Effector CD8-positive, alpha-beta T cell (primary cell): Measurements from ENCODE around the gene KRTAP5-8.
"Not testable (repeated sequence)": the region's sequence is repeated elsewhere in the genome, so short reads cannot be mapped to it uniquely, and the experiment has no call there.

Source experiments
- DNase-seq: peaks from one replicate; lab custom pipeline; 2025; lab: John Stamatoyannopoulos, UW
- total RNA-seq, 4 experiments: gene quantifications; one replicate each; lab custom pipeline; 2026; lab: John Stamatoyannopoulos, UW

KRTAP5-8 gene
- 0 reads per million in 4 experiments for total RNA-seq

- not testable (repeated sequence) for DNase-seq
These were observed at the start of gene KRTAP5-8 for GRCh38 chr11:71537977-71538665. KRTAP5-8 (plus strand) TSS chr11:71538025; CDS start chr11:71538056, 31 bp downstream.

GRCh38 chr11:71488681-71489270, 49.0 kb upstream of the KRTAP5-8 start:
- no peak for DNase-seq

- DNase-seq, result no peak
These were observed 48.3 kb upstream of the KRTAP5-8 start for GRCh38 chr11:71489311-71490043.

- no peak for DNase-seq
These were observed 47.6 kb upstream of the KRTAP5-8 start for GRCh38 chr11:71490044-71490730.

- no peak for DNase-seq
These were observed 47.0 kb upstream of the KRTAP5-8 start for GRCh38 chr11:71490731-71491390.

- DNase-seq, result no peak
These were observed 46.3 kb upstream of the KRTAP5-8 start for GRCh38 chr11:71491531-71491930.

GRCh38 chr11:71491940-71492339, 45.9 kb upstream of the KRTAP5-8 start:
- no peak for DNase-seq

- DNase-seq, result no peak
These were observed 42.3 kb upstream of the KRTAP5-8 start for GRCh38 chr11:71495286-71496230.

GRCh38 chr11:71496421-71496820, 41.4 kb upstream of the KRTAP5-8 start:
- no peak for DNase-seq

GRCh38 chr11:71498091-71498490, 39.7 kb upstream of the KRTAP5-8 start:
- DNase-seq, result no peak

GRCh38 chr11:71499125-71499524, 38.7 kb upstream of the KRTAP5-8 start:
- DNase-seq, result no peak

GRCh38 chr11:71499546-71499945, 38.3 kb upstream of the KRTAP5-8 start:
- DNase-seq, result no peak

- no peak for DNase-seq
These were observed 37.2 kb upstream of the KRTAP5-8 start for GRCh38 chr11:71500601-71501021.

GRCh38 chr11:71501071-71501985, 36.5 kb upstream of the KRTAP5-8 start:
- DNase-seq, result no peak

- DNase-seq, result no peak
These were observed 35.8 kb upstream of the KRTAP5-8 start for GRCh38 chr11:71502026-71502425.

- no peak for DNase-seq
These were observed 34.9 kb upstream of the KRTAP5-8 start for GRCh38 chr11:71502871-71503435.

- DNase-seq, result no peak
These were observed 33.3 kb upstream of the KRTAP5-8 start for GRCh38 chr11:71504531-71504930.

GRCh38 chr11:71505001-71505400, 32.8 kb upstream of the KRTAP5-8 start:
- no peak for DNase-seq

- DNase-seq, result no peak
These were observed 32.0 kb upstream of the KRTAP5-8 start for GRCh38 chr11:71505781-71506180.
